Heart right ventricle (tissue), 16 donors: ENCODE data around the gene GGT1. TPM values are rescaled to one million over a fixed set of nuclear protein-coding genes. Genes with fewer than 3 reads are reported as not detected.

Source experiments
- ATAC-seq, 8 donors: fragments of 200-7000 bp; cut with Tn5 transposase; one replicate each; pipeline ENCODE4 v1.9.1; 2020; ENCODE audit warnings: mild to moderate bottlenecking in 8 of 8, moderate library complexity in 8 of 8, moderate number of reproducible peaks in 1 of 8
- DNase-seq, 2 donors: peaks; one replicate each; pipeline ENCODE4 v3.0.0-alpha.2; 2020
- H3K27ac ChIP-seq, 10 donors: fragments of 200-600 bp; sonication (generic) in 2 of 10; one replicate each; pipeline versions ENCODE4 v1.5.0 to v1.8.0; 2020 to 2022; ENCODE audit warnings: mild to moderate bottlenecking in 3 of 10
- H3K27me3 ChIP-seq, 7 donors: fragments of 200-600 bp; one replicate each; pipeline ENCODE4 v1.8.0; 2021 to 2022; ENCODE audit warnings: mild to moderate bottlenecking in 2 of 7
- H3K36me3 ChIP-seq, 9 donors: fragments of 200-600 bp; sonication (generic) in 1 of 9; one replicate each; pipeline versions ENCODE4 v1.5.0 to v1.8.0; 2020 to 2022; ENCODE audit warnings: mild to moderate bottlenecking in 2 of 9
- H3K4me1 ChIP-seq, 9 donors: fragments of 200-600 bp; sonication (generic) in 1 of 9; one replicate each; pipeline versions ENCODE4 v1.5.0 to v1.8.0; 2020 to 2022; ENCODE audit warnings: mild to moderate bottlenecking in 4 of 9
- H3K4me3 ChIP-seq, 10 donors: fragments of 200-600 bp; sonication (generic) in 2 of 10; one replicate each; pipeline versions ENCODE4 v1.5.0 to v1.8.0; 2020 to 2022; ENCODE audit warnings: mild to moderate bottlenecking in 7 of 10, moderate library complexity in 2 of 10
- H3K9me3 ChIP-seq, 11 donors: fragments of 200-600 bp in 10 of 11; sonication (generic) in 2 of 11; one replicate each; pipeline versions ENCODE4 v1.5.0 to v1.8.0; 2013 to 2022; ENCODE audit warnings: mild to moderate bottlenecking in 2 of 11, control low read depth in 1 of 11, moderate library complexity in 1 of 11
- CTCF ChIP-seq, 9 donors: fragments of 200-600 bp; sonication (generic) in 2 of 9; IDR thresholded peaks; one replicate each; pipeline versions ENCODE4 v1.5.0 to v1.8.0; 2021 to 2022; ENCODE audit warnings: antibody characterized with exemption in 9 of 9, mild to moderate bottlenecking in 5 of 9, moderate library complexity in 1 of 9
- WGBS, 2 donors: extraction: QIAGEN DNeasy Blood & Tissue Kit; methylation state at CpG; one replicate each; pipeline ENCODE4 v1.1.7; 2013; ENCODE audit warnings: inconsistent platforms in 1 of 2; 5-methylcytosine and 5-hydroxymethylcytosine counted together
- intact Hi-C, 10 donors: fragments of 100-400 bp; cut with DNase I; formaldehyde crosslinking; loops; one replicate each; pipeline versions ENCODE4 v1.11.1 to v1.14.2; 2022
- polyA plus RNA-seq, 2 donors: library from polyadenylated mRNA; stranded (reverse); fragments of 200-250 nt; gene quantifications; one replicate each; pipeline ENCODE4 v1.2.3, GENCODE V29; 2013
- total RNA-seq, 10 donors: library from RNA; stranded (reverse); fragmentation: NEBNext Ultra II Directional in 3 of 10; extraction: Animal tissue kit (Norgen Biotek cat#: 25700) in 3 of 10; gene quantifications; one replicate each; pipeline versions ENCODE4 v1.2.1 to v1.2.4, GENCODE V29; 2021 to 2023
- donor health status: Arrhythmogenic right ventricular cardiomyopathy.
- donor health status: ischemic (EF 13 %, LVEDD 7.1; RV severe dilation, severe dysfunction).
- donor health status: healthy with polysubstance abuse.
- donor health status: DM: no; HTN: yes; CAD: no.
- donor health status: DM: no; HTN: no; CAD: no.
- donor health status: ischemic (EF 25% LVEDD 6.9; RV normal size, moderate dysfunction).
- donor health status: ischemic (EF 25% LVEDD 5.7; RV mildly dilated, moderate dysfunction).
- donor health status: healthy.
- donor health status: DM: yes; HTN: yes; CAD: no.
- donor health status: Ischemic cardiomyopathy.
- donor health status: ischemic (EF 35%, LVEDD 5.7; RV mildly dilated, moderate dysfunction).
- donor health status: nonischemic (EF 11% LVEDD 7.7; RV severe dilation, severe dysfunction).
- donor health status: DM: yes; HTN: yes; CAD: no.
- donor health status: PGD.
- donor health status: ischemic (EF 29% LVEDD 5.4; RV normal size, mild dysfunction).
- donor health status: nonischemic (EF 23%, LVEDD 6.1; RV moderate dilation, normal function).

Gene GGT1
- total and polyA plus RNA-seq, 12 donors = 0.51 to 4.0 (median 1.1) TPM

GRCh38 chr22:24555165-24556039, 47.6 kb upstream of the GGT1 start, which contains the start of gene SNRPD3:
TSS of gene SNRPD3 (plus strand) at chr22:24555999. CDS start at chr22:24557675, 1,676 bp downstream.
- Histone ChIP-seq H3K4me1 (peaks cover 7 to 76% (median 65%) of the 10 kb centered on the region in 9 donors), H3K27me3 (no peaks in the 10 kb centered on the region), H3K4me3 (peak within 1 kb of the TSS; percentile 68 to 100 (median 92)), H3K27ac (peak within 1 kb of the TSS; percentile 94 to 99 (median 98)), H3K9me3 (no peaks in the 10 kb centered on the region), H3K36me3 (peaks cover 0 to 41% (median 11%) of the 10 kb centered on the region in 9 donors)
- peak in 6 of 9 donors; percentile 9 to 28 (median 19) for TF ChIP-seq CTCF (IDR thresholded peaks at IDR 0.05)
- intact Hi-C loops = loop anchor here in 1 of 10 donors (10.0 kb wide), 1 partner anchor 641 kb away; no protein-coding TSS in a partner anchor
- WGBS, 2 donors = 0% methylated on average over 59 of the region's 59 CpGs
- DNase-seq = peak; percentile 100
- ATAC-seq = peak; percentile 90 to 97 (median 94)

GRCh38 chr22:24559471-24559870, 43.5 kb upstream of the GGT1 start:
- Histone ChIP-seq H3K4me1 (peaks cover 8 to 77% (median 49%) of the 10 kb centered on the region in 9 donors), H3K36me3 (peaks cover 0 to 67% (median 14%) of the 10 kb centered on the region in 9 donors), H3K9me3 (no peaks in the 10 kb centered on the region), H3K27me3 (no peaks in the 10 kb centered on the region), H3K4me3 (no peak overlapping the region), H3K27ac (peak overlapping the region in 3 of 10 donors; percentile 3 to 45 (median 12))
- DNase-seq (no peak), ATAC-seq (no peak)
- intact Hi-C loops = loop anchor here in 1 of 10 donors (10.0 kb wide), 1 partner anchor 645 kb away; no protein-coding TSS in a partner anchor
- WGBS, 2 donors = 39 to 47% methylated on average over 4 of the region's 4 CpGs
- no peak for TF ChIP-seq CTCF (IDR thresholded peaks at IDR 0.05)

- H3K36me3 ChIP-seq = peaks cover 0 to 94% (median 15%) of the 10 kb centered on the region in 9 donors
- intact Hi-C loops = no loop called here
- DNase-seq = no peak
- no peaks in the 10 kb centered on the region for H3K9me3 ChIP-seq
- peaks cover 4 to 90% (median 45%) of the 10 kb centered on the region in 9 donors for H3K4me1 ChIP-seq
- WGBS, 2 donors = 77 to 95% methylated on average over 2 of the region's 2 CpGs
- no peak for TF ChIP-seq CTCF (IDR thresholded peaks at IDR 0.05)
- peak overlapping the region in 5 of 10 donors; percentile 16 to 76 (median 53) for H3K27ac ChIP-seq
- ATAC-seq = no peak
- H3K27me3 ChIP-seq = no peaks in the 10 kb centered on the region
- no peak overlapping the region for H3K4me3 ChIP-seq
Observed at GRCh38 chr22:24563246-24563645, 39.7 kb upstream of the GGT1 start.

- Histone ChIP-seq H3K4me1 (peaks cover 4 to 80% (median 41%) of the 10 kb centered on the region in 9 donors), H3K36me3 (peaks cover 0 to 94% (median 22%) of the 10 kb centered on the region in 9 donors), H3K27me3 (no peaks in the 10 kb centered on the region), H3K9me3 (no peaks in the 10 kb centered on the region), H3K27ac (peak overlapping the region; percentile 27 to 84 (median 69)), H3K4me3 (no peak overlapping the region)
- DNase-seq = peak in 1 of 2 donors; percentile 53
- WGBS, 2 donors = 48 to 52% methylated on average over 2 of the region's 2 CpGs
- intact Hi-C loops = no loop called here
- no peak for TF ChIP-seq CTCF (IDR thresholded peaks at IDR 0.05)
- ATAC-seq = peak; percentile 57 to 94 (median 88)
Observed at GRCh38 chr22:24564376-24565058, 38.5 kb upstream of the GGT1 start.
